HG03571 (cell line): ENCODE data around the gene ASCC1.

Experiments
- ATAC-seq: cut with Tn5 transposase; IDR thresholded peaks from one replicate; pipeline ENCODE4 v1.9.1; 2021; ENCODE audit not compliant: unreplicated experiment

The ASCC1 gene

GRCh38 chr10:72105098-72105475, 111.0 kb downstream of the ASCC1 start:
- ATAC-seq, result no peak

GRCh38 chr10:72104472-72105097, 111.5 kb downstream of the ASCC1 start:
- ATAC-seq, result no peak

GRCh38 chr10:72099600-72099921, 116.5 kb downstream of the ASCC1 start:
- ATAC-seq, result no peak

DNA sequence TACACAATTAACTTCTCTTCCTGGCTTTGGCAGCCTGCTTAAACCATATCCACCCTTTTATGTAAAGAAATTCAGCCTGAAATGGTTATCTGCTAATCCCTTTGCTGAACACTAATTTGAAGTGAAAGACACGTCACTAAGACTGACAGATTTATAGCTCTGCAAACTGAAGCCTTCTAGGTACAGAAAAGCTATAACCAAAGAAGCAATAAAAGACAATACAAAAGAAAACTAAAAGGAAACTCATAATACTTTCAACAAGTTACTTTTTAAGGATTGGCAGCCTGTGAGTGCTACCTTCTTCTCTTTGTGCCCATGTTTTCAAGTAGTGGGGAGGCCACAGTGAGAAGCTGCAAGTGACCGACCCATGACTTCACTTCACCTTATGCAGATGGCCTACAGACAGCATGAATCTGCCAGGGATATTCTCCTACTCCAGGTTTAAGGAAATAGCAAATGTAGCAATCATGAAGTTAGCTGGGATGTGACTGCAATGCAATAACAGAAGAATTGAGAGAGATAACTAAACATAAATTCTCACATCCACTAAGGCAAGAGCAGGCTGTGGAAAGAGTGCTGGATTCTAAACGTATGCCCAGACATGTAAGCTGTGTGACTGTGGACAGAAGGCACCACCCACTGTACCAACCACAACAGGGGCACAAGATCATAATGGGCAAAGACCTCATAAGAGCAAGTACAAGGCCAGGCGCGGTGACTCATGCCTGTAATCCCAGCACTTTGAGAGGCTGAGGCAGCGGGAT, 117.1 kb downstream of the ASCC1 start:
- no peak for ATAC-seq

- ATAC-seq, result no peak
Measured at GRCh38 chr10:72098301-72098835, 117.7 kb downstream of the ASCC1 start.

- no peak for ATAC-seq
Measured at GRCh38 chr10:72097448-72098300, 118.4 kb downstream of the ASCC1 start.

DNA sequence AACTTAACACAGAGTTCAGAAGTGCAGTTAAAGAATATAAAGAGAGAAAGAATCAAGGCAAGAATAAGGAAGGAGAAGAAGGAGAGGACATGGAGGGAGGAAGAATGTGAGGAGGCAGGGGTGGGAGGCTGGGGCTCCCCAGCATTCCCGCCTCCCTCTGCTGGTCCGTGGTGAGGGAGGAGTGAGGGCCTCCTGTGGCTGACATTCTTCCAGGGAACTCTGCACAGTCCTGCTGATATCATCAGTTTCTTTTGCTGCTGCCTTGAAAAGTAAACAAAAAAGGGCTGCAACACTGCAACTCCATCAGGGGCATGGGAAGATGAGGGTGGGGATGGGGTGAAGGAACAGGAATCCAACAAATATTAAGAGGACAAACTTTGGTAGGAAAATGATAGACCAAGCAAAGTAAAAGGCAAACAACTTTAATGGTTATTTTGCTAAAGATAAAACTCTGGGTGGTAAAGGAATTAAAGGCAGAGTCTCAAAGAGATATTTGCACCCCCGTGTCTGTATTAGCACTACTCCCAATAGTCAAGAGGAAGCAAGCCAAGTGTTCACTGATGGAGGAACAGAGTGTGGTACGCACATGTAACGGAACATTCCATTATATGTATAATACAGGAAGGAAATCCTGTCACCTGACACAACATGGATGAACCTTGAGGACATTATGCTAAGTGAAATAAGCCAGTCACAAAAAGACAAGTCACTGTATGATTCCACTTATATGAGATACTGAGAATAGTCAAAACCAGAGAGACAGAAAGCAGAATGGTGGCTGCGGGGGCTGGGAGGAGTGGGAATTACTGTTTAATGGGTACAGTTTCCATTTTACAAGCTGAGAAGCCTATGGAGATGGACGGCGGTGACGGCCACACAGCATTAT, 119.7 kb downstream of the ASCC1 start:
- ATAC-seq, result no peak

DNA sequence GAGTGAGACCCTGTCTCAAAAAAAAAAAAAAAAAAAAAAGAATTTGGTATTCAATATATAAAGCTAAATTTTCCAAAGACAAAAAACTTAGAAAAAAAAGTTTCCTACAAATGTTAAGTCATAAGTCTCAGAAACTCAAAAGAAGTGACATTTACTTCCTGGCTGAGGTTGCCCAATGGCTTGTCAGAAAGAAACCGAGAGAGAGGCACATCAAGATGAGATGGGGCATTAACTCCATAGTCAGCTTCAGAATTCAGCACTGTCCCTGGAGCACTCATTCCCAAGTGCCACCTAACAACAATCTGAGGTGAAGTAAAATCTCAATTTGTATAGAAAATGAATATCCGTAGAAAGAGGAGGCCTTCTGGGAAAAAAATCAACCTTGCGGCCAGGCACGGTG, 120.9 kb downstream of the ASCC1 start:
- no peak for ATAC-seq

DNA sequence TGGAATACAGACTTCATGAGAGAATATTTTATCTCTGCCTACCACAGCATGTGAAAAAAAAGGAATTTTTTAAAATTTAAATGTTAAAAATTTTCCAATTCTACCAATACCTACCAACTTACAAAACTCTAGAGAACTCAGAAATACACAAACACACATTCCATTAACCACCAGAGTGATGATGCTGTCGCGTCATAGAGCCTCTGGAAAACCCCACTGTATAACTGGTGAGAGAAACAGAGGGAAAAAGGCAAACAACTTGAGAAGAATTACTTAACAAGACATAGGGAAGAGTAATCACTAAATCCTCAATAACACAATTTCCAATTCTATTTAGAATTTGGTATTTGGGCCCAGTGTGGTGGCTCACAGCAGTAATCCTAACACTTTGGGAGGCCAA, 121.5 kb downstream of the ASCC1 start:
- ATAC-seq, result no peak

GRCh38 chr10:72093450-72093849, 122.6 kb downstream of the ASCC1 start:
- no peak for ATAC-seq

DNA sequence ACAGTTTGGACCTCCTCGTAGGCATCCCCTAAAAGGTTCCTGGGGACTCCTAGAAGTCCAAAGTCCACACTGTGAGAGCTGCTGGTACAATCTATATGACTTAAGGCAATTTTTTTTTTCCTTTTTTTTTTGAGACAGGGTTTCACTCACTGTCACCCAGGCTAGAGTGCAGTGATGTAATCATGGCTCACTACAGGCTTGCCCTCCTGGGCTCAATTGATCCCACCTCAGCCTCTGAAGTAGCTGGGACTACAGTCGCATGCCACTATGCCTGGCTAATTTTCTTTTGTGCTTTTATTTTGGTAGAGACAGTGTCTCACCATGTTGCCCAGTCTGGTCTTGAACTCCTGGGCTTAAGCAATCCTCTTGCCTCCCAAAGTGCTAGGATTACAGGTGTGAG, 123.1 kb downstream of the ASCC1 start:
- ATAC-seq, result no peak

GRCh38 chr10:72092171-72092924, 123.7 kb downstream of the ASCC1 start:
- ATAC-seq, result no peak

- no peak for ATAC-seq
Measured at GRCh38 chr10:72090326-72090725, 125.8 kb downstream of the ASCC1 start.

DNA sequence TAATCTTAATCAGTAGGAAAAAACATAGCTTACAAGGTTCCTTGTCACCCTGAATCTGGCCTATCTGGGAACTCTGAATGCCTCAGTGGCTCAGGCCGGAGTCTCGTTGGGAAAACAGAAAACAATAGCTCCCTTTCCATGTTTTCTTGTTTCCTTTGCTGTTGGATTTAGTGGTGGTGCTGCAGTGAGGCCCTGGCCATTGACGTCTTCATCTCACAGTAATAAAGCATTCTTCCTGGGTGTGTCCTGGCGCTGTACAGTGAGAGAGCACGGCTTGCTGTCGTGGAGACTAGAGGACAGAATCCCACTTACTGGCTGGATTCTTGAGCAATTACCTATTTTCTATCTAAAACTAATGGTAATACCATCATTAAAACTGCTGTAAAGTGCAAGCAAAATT, 126.5 kb downstream of the ASCC1 start:
- ATAC-seq, result no peak

DNA sequence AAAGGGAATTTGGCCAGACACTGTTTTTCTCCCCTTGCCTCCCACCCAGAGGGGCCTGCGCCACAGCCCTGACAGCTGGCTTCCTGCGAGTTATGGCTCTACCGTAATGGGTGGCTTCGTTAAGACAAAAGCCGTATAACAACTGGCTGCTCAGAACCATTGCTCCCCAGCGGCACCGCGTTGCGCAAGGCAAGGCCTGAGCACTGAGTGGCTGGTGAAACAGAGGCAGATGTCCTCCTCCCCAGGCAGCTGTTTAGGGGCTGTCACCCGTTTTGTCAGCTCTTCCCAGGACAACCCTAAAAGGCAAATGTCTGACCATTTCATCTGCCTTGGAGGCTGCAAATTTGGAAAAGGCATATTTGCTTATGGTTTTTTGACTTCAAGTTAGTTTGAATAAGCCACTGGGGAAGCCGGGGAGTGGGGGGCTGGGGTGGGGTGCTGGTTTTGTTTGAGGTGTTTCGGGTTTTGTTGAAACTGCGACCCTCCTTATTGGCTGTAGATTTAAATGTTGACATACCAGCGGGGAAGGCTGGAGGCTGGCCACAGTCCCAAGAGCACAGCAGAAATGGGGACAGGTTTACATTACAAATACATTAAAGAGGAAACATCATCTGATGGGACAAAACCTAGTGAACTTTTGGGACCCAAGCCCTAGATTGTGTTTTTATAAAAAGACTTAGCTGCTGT, 127.0 kb downstream of the ASCC1 start:
- no peak for ATAC-seq

DNA sequence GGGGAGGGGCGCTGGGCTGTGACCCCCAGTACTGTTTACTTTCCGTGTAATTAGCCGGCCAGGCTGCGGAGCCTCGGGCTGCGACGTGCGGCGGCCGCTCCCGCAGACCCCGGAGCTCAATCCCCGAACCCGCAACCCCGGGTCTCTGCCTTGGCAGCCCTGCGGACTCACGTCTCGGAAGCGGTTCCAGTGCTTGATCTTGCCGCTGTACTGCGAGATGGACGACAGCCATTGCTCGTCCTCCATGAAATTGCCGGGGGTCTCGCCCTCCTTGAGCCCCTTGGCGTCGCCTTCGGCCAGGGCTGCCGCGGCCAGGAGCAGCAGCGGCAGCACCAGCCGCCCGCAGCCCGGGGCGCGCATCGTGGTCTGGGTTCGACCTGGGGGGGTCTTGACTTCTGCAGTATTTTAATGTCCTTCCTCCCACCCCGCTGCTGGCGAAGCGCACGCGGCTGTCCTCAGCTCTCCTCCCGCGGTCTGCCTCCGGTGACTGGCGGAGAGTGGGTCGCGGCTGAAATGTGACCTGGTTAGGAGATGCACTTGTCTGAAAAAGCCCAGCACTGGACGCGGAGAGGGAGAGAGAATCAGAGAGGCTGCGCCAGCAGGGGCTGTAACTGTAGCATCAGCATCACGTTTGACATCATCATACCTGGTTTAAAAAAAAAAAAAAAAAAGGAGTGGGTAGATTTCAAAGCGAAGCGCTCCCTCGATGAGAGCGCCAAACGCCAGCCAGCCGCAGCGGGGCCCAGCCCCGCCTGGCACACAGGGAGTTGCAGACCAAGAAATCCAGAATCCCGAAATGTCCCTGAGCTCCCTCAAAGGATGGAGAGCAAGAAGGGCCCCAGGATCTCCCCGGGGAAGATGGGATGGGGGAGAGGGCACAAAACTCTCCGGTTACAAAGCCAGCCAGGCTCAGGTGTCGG, 127.8 kb downstream of the ASCC1 start, which contains the start of gene SPOCK2:
TSS of gene SPOCK2 (minus strand) at position 583 of the 920 bp plus-strand sequence. CDS start at position 360, 223 bp downstream.
- no peak for ATAC-seq

GRCh38 chr10:72087392-72087968, 128.6 kb downstream of the ASCC1 start:
- ATAC-seq, result no peak
